Mesenchymal stem cell (in vitro differentiated cells and primary cell): ENCODE results near the gene NOL4L.
A peak's percentile ranks its signal among the peaks of the same experiment; 100 is the strongest.

Experiments
- DNase-seq: peaks from one replicate; pipeline ENCODE4 v3.0.0-alpha.2; 2013
- H2AFZ ChIP-seq: one replicate; pipeline ENCODE4 v1.6.1; 2013; ENCODE audit warnings: low read depth, mild to moderate bottlenecking, control low read depth, inconsistent platforms, low read length, moderate library complexity
- H2AK5ac ChIP-seq: 2 replicates; pipeline ENCODE4 v1.6.1; 2013; ENCODE audit warnings: low read length, moderate library complexity, mild to moderate bottlenecking, inconsistent platforms; ENCODE audit not compliant: severe bottlenecking
- H2BK120ac ChIP-seq: one replicate; pipeline ENCODE4 v1.6.1; 2013; ENCODE audit warnings: low read depth, mild to moderate bottlenecking, inconsistent platforms, low read length, moderate library complexity
- H2BK12ac ChIP-seq, 2 experiments: one replicate each; pipeline ENCODE4 v1.6.1; 2013; ENCODE audit warnings: inconsistent platforms in 2 of 2, low read length in 2 of 2, mild to moderate bottlenecking in 2 of 2, moderate library complexity in 2 of 2, control low read depth in 1 of 2
- H2BK15ac ChIP-seq: one replicate; pipeline ENCODE4 v1.6.1; 2013; ENCODE audit warnings: mild to moderate bottlenecking, low read depth, inconsistent platforms; ENCODE audit not compliant: poor library complexity, severe bottlenecking
- H2BK5ac ChIP-seq: 2 replicates; pipeline ENCODE4 v1.6.1; 2013; ENCODE audit warnings: low read depth, mild to moderate bottlenecking, low read length, control low read depth, inconsistent platforms; ENCODE audit not compliant: poor library complexity, severe bottlenecking
- H3K14ac ChIP-seq, 2 experiments: one replicate each; pipeline ENCODE4 v1.6.1; 2013; ENCODE audit warnings: inconsistent platforms in 2 of 2, low read length in 2 of 2, control low read depth in 1 of 2, mild to moderate bottlenecking in 1 of 2, moderate library complexity in 1 of 2
- H3K18ac ChIP-seq, 2 experiments: one replicate each; pipeline ENCODE4 v1.6.1; 2013; ENCODE audit warnings: inconsistent platforms in 2 of 2, low read length in 2 of 2, control low read depth in 1 of 2, low read depth in 1 of 2, mild to moderate bottlenecking in 1 of 2
- H3K23ac ChIP-seq, 2 experiments: one replicate each; pipeline ENCODE4 v1.6.1; 2013; ENCODE audit warnings: inconsistent platforms in 2 of 2, low read length in 2 of 2, mild to moderate bottlenecking in 2 of 2, moderate library complexity in 2 of 2, control low read depth in 1 of 2
- H3K27ac ChIP-seq: 2 replicates; pipeline ENCODE4 v1.5.1; 2013; ENCODE audit warnings: mild to moderate bottlenecking, moderate library complexity, low read length, control low read depth, inconsistent platforms; ENCODE audit not compliant: poor library complexity, severe bottlenecking
- H3K27me3 ChIP-seq, 2 experiments: 2 replicates each; pipeline versions ENCODE4 v1.6.1 to v1.7.0; 2013; ENCODE audit warnings: low read length in 2 of 2, mild to moderate bottlenecking in 2 of 2, moderate library complexity in 2 of 2, control low read depth in 1 of 2, inconsistent platforms in 1 of 2; ENCODE audit not compliant: control insufficient read depth in 1 of 2, insufficient read depth in 1 of 2
- H3K36me3 ChIP-seq, 2 experiments: 2 replicates each; pipeline versions ENCODE4 v1.6.1 to v1.7.0; 2013; ENCODE audit warnings: low read length in 2 of 2, control low read depth in 1 of 2, inconsistent platforms in 1 of 2, low read depth in 1 of 2, mild to moderate bottlenecking in 1 of 2; ENCODE audit not compliant: insufficient read depth in 2 of 2, control insufficient read depth in 1 of 2
- H3K4ac ChIP-seq, 2 experiments: one replicate each; pipeline ENCODE4 v1.6.1; 2013; ENCODE audit warnings: inconsistent platforms in 2 of 2, low read length in 2 of 2, mild to moderate bottlenecking in 2 of 2, moderate library complexity in 2 of 2, control low read depth in 1 of 2, low read depth in 1 of 2
- H3K4me1 ChIP-seq: 2 replicates; pipeline ENCODE4 v1.6.1; 2013; ENCODE audit warnings: low read depth, low read length, control low read depth; ENCODE audit not compliant: control insufficient read depth, insufficient read depth
- H3K4me2 ChIP-seq: 2 replicates; pipeline ENCODE4 v1.6.1; 2013; ENCODE audit warnings: low read length, mild to moderate bottlenecking, inconsistent platforms; ENCODE audit not compliant: poor library complexity, severe bottlenecking
- H3K4me3 ChIP-seq, 2 experiments: 2 replicates each; pipeline versions ENCODE4 v1.5.1 to v1.7.0; 2013; ENCODE audit warnings: low read length in 2 of 2, mild to moderate bottlenecking in 2 of 2, control low read depth in 1 of 2, low read depth in 1 of 2; ENCODE audit not compliant: insufficient read depth in 1 of 2
- H3K79me1 ChIP-seq: replicated peaks from 2 replicates; pipeline ENCODE4 v1.6.1; 2013; ENCODE audit warnings: mild to moderate bottlenecking, control low read depth, low read length, inconsistent platforms; ENCODE audit not compliant: poor library complexity, severe bottlenecking
- H3K9ac ChIP-seq: 2 replicates; pipeline ENCODE4 v1.7.0; 2013; ENCODE audit warnings: mild to moderate bottlenecking, low read length, moderate library complexity
- H3K9me3 ChIP-seq: 2 replicates; pipeline ENCODE4 v1.7.0; 2013; ENCODE audit warnings: mild to moderate bottlenecking, low read length; ENCODE audit not compliant: control insufficient read depth
- H4K8ac ChIP-seq: one replicate; pipeline ENCODE4 v1.6.1; 2013; ENCODE audit warnings: inconsistent platforms, mild to moderate bottlenecking, low read length, moderate library complexity
- H4K91ac ChIP-seq: one replicate; pipeline ENCODE4 v1.6.1; 2013; ENCODE audit warnings: mild to moderate bottlenecking, low read length, inconsistent platforms
- WGBS: methylation state at CpG from one replicate; pipeline ENCODE4 v1.1.7; 2013; ENCODE audit warnings: mixed read lengths; 5-methylcytosine and 5-hydroxymethylcytosine counted together

The NOL4L gene

DNA sequence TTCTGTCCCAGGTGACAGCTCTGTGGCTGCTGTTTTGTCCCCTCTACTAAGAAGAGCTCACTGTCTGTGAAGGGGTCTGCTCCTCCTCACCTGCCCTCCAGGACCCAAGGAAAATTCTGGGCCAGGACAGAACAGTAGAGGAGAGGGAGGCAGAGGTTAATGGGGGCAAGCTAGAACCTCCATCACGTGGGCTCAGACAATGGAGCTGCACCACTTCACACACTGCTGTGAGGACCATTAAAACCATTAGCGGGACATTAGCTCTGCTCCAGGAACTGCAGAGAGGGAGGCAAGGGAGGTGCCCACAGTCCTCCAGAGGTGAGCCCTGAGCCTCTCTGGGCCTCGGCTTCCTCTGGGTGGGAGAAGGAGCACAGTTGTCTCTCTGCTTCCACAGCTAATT, 78.4 kb downstream of the NOL4L start:
- Histone ChIP-seq H3K79me1 (no peaks in the 10 kb centered on the region), H2BK120ac (no peak overlapping the region), H3K23ac (peak overlapping the region in 1 of 2 experiments; percentile 74), H3K4me2 (no peak overlapping the region), H3K9ac (no peak overlapping the region), H4K8ac (no peak overlapping the region), H3K4me1 (no peaks in the 10 kb centered on the region), H3K27me3 (no peaks in the 10 kb centered on the region), H3K18ac (peak overlapping the region in 1 of 2 experiments; percentile 33), H3K4ac (no peak overlapping the region), H3K27ac (no peak overlapping the region), H2AFZ (no peak overlapping the region), H4K91ac (no peak overlapping the region), H3K4me3 (no peak overlapping the region), H3K14ac (no peak overlapping the region), H3K9me3 (no peaks in the 10 kb centered on the region), H3K36me3 (no peaks in the 10 kb centered on the region), H2BK5ac (no peak overlapping the region), H2AK5ac (no peak overlapping the region), H2BK12ac (no peak overlapping the region), H2BK15ac (no peak overlapping the region)
- DNase-seq = no peak
- WGBS = 43% methylated on average over 3 of the region's 3 CpGs

DNA sequence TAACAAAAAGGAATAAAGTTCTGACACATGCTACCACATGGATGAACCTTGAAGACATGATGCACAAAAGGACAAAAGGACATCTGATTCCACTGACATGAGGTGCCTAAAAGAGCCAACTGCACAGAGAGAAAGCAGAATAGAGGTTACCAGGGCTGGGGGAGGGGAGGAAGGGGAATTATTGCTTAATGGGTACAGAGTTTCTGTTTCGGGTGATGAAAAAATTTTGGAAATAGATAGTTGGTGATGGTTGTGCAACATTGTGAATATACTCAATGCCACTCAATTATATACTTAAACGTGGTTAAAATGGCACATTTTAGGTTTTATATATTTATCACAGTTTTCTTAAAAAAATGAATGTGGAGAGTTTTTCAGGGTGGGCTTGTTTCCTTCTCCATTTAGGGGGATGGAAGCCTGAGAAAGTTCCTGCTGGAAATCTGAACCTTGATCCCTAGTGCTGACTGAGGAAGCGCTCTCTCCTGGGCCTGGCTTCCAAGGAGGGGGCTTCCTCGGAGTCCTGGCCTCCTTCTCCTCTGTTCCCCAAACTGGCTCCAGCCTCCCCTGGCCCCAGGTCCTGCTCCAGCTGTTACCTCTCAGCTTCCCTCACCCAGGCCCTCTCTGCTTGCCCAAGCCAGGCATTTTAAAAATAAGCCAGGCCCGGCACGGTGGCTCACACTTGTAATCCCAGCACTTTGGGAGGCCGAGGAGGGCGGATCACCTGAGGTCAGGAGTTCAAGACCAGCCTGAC, 79.2 kb downstream of the NOL4L start:
- no peak overlapping the region for H3K9ac ChIP-seq
- H3K36me3 ChIP-seq = no peaks in the 10 kb centered on the region
- H2BK120ac ChIP-seq = no peak overlapping the region
- no peak overlapping the region for H4K91ac ChIP-seq
- no peak overlapping the region for H2BK5ac ChIP-seq
- H3K4me2 ChIP-seq = no peak overlapping the region
- no peak for DNase-seq
- no peak overlapping the region for H4K8ac ChIP-seq
- WGBS = 89% methylated on average over 6 of the region's 8 CpGs
- no peaks in the 10 kb centered on the region for H3K27me3 ChIP-seq
- no peaks in the 10 kb centered on the region for H3K79me1 ChIP-seq
- H3K4ac ChIP-seq = no peak overlapping the region
- H3K27ac ChIP-seq = no peak overlapping the region
- no peak overlapping the region for H2AFZ ChIP-seq
- H3K18ac ChIP-seq = no peak overlapping the region
- no peaks in the 10 kb centered on the region for H3K4me1 ChIP-seq
- no peak overlapping the region for H3K4me3 ChIP-seq
- H3K9me3 ChIP-seq = no peaks in the 10 kb centered on the region
- H2AK5ac ChIP-seq = no peak overlapping the region
- no peak overlapping the region for H3K14ac ChIP-seq
- H2BK12ac ChIP-seq = no peak overlapping the region
- H2BK15ac ChIP-seq = no peak overlapping the region
- no peak overlapping the region for H3K23ac ChIP-seq

DNA sequence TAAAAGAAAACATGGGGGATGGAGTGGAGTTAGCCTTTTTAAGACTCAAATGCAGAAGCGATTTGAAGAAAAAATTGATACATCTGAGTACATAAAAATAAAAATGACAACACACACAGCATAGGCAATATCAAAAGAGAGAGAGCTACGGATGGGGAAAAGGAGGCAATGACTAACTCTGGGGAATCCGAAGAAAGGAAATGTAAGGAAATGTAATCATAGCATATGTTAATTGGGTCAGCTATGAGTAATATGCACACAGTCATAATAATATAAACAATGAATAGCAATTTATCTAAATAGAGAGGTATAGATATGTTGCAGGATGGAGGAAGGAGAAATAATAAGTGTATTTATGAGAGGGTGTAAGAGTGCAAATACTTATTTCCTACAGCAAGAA, 83.4 kb downstream of the NOL4L start:
- H3K27ac ChIP-seq = no peak overlapping the region
- peaks cover 0 to 6% of the 10 kb centered on the region in 2 experiments for H3K27me3 ChIP-seq
- 0% methylated on average over 2 of the region's 3 CpGs for WGBS
- H3K4me3 ChIP-seq = no peak overlapping the region
- H3K36me3 ChIP-seq = no peaks in the 10 kb centered on the region
- H3K4me1 ChIP-seq = peaks cover 2% of the 10 kb centered on the region
- no peak overlapping the region for H2BK120ac ChIP-seq
- H2BK12ac ChIP-seq = no peak overlapping the region
- no peak overlapping the region for H3K23ac ChIP-seq
- no peak overlapping the region for H2AFZ ChIP-seq
- no peak overlapping the region for H3K14ac ChIP-seq
- H4K8ac ChIP-seq = no peak overlapping the region
- H3K4me2 ChIP-seq = no peak overlapping the region
- H3K9me3 ChIP-seq = no peaks in the 10 kb centered on the region
- DNase-seq = peak; percentile 66
- no peak overlapping the region for H3K4ac ChIP-seq
- no peak overlapping the region for H2BK5ac ChIP-seq
- H3K18ac ChIP-seq = no peak overlapping the region
- H2BK15ac ChIP-seq = no peak overlapping the region
- H3K9ac ChIP-seq = no peak overlapping the region
- H4K91ac ChIP-seq = no peak overlapping the region
- no peak overlapping the region for H2AK5ac ChIP-seq
- H3K79me1 ChIP-seq = no peaks in the 10 kb centered on the region

DNA sequence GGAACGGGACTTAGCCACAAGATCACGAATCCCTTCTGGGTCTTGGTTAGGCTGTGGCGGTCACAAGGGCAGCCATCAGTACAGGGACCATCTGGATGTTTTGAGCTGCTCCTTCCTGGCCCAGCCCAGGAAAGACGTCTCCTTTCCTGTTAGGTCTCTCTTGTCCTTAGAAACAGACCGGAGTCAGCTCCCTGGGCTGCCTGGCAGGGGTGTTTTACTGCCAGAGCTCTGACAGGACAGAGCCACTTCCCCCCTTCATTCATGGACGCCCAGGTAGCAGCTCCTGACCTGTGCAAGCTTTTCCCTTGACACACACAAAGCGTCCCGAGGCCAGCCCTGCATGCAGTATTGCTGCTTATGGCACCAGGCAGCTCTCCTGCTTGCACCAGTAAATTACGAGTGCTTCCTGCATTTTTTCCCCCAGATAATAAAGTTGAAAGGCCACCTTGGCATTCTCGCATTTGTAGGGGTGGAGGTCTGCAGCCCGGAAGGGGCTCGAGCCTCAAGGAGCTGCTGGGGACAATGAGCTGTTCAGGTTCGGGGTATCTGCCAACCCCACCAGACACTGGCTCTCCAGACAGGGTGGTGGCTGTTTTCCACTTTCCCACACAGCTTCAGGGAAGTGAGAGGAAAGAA, 87.4 kb downstream of the NOL4L start:
- H3K9me3 ChIP-seq = no peaks in the 10 kb centered on the region
- H3K79me1 ChIP-seq = no peaks in the 10 kb centered on the region
- H2BK15ac ChIP-seq = no peak overlapping the region
- no peak overlapping the region for H3K4me2 ChIP-seq
- peak overlapping the region in 1 of 2 experiments; percentile 45 for H3K14ac ChIP-seq
- peak overlapping the region; percentile 36 for H4K8ac ChIP-seq
- H2BK12ac ChIP-seq = peak overlapping the region; percentile 21 to 59
- no peak overlapping the region for H2BK5ac ChIP-seq
- no peak for DNase-seq
- peak overlapping the region; percentile 1 to 18 for H3K4ac ChIP-seq
- peak overlapping the region; percentile 83 for H2AFZ ChIP-seq
- H2AK5ac ChIP-seq = no peak overlapping the region
- peak overlapping the region; percentile 50 to 73 for H3K18ac ChIP-seq
- H3K27ac ChIP-seq = no peak overlapping the region
- no peak overlapping the region for H3K9ac ChIP-seq
- H4K91ac ChIP-seq = peak overlapping the region; percentile 73
- peaks cover 0 to 6% of the 10 kb centered on the region in 2 experiments for H3K27me3 ChIP-seq
- peak overlapping the region; percentile 80 for H2BK120ac ChIP-seq
- WGBS = 23% methylated on average over 13 of the region's 13 CpGs
- H3K23ac ChIP-seq = no peak overlapping the region
- no peak overlapping the region for H3K4me3 ChIP-seq
- no peaks in the 10 kb centered on the region for H3K36me3 ChIP-seq
- peaks cover 7% of the 10 kb centered on the region for H3K4me1 ChIP-seq
